Caco-2 (cell line): Measurements from ENCODE around the gene CACNA1C. TPM values are rescaled to one million over a fixed set of nuclear protein-coding genes. Genes with fewer than 3 reads are reported as not detected.

Experiments
- BruUV-seq: library from RNA; stranded (reverse); fragments of 400-500 nt; replicated peaks from 2 replicates; lab custom pipeline; 2021; lab: Mats Ljungman, UMichigan
- CTCF ChIA-PET: fragments of 300-600 bp; sonication (Branson Sonifier 250); formaldehyde crosslinking; loops from one replicate; lab custom pipeline; 2022; ENCODE audit warnings: antibody characterized with exemption; lab: Charles Lee
- POLR2A ChIA-PET: fragments of 300-600 bp; sonication (Branson Sonifier 250); formaldehyde crosslinking; loops from one replicate; lab custom pipeline; 2022; ENCODE audit warnings: antibody characterized with exemption; lab: Charles Lee
- DNase-seq, 2 experiments: peaks; one replicate each; pipeline versions ENCODE4 v3.0.0 to v3.0.0-alpha.2; 2020 to 2022
- H3K27me3 ChIP-seq: replicated peaks from 2 replicates; pipeline ENCODE4 v1.6.0; 2011; ENCODE audit warnings: low read length; ENCODE audit not compliant: control insufficient read depth, insufficient read depth
- H3K36me3 ChIP-seq: 2 replicates; pipeline ENCODE4 v1.5.1; 2011; ENCODE audit warnings: low read length; ENCODE audit not compliant: control insufficient read depth, insufficient read depth
- H3K4me1 ChIP-seq: fragments of 250-450 bp; sonication (Bioruptor Pico); 2 replicates; pipeline ENCODE4 v1.5.1; 2020; ENCODE audit warnings: mild to moderate bottlenecking
- H3K4me3 ChIP-seq: 2 replicates; pipeline ENCODE4 v1.5.1; 2011; ENCODE audit warnings: low read depth, mild to moderate bottlenecking, control low read depth, low read length
- H3K9me3 ChIP-seq: fragments of 250-450 bp; sonication (Bioruptor Pico); 2 replicates; pipeline ENCODE4 v1.5.1; 2020; ENCODE audit warnings: mild to moderate bottlenecking, moderate library complexity
- H3K27ac Mint-ChIP-seq: one replicate; pipeline ENCODE4 v1.8.0; 2022; ENCODE audit warnings: mixed read lengths; ENCODE audit not compliant: unreplicated experiment
- H3K27me3 Mint-ChIP-seq: one replicate; pipeline ENCODE4 v1.8.0; 2022; ENCODE audit warnings: mixed read lengths; ENCODE audit not compliant: insufficient read depth, unreplicated experiment
- H3K36me3 Mint-ChIP-seq: one replicate; pipeline ENCODE4 v1.8.0; 2022; ENCODE audit warnings: mild to moderate bottlenecking, mixed read lengths; ENCODE audit not compliant: insufficient read depth, unreplicated experiment
- H3K4me1 Mint-ChIP-seq: one replicate; pipeline ENCODE4 v1.8.0; 2022; ENCODE audit warnings: low read depth, mixed read lengths; ENCODE audit not compliant: unreplicated experiment
- H3K4me3 Mint-ChIP-seq: one replicate; pipeline ENCODE4 v1.8.0; 2022; ENCODE audit warnings: mild to moderate bottlenecking, moderate library complexity, mixed read lengths; ENCODE audit not compliant: unreplicated experiment
- H3K9me3 Mint-ChIP-seq: one replicate; pipeline ENCODE4 v1.8.0; 2022; ENCODE audit warnings: mixed read lengths; ENCODE audit not compliant: unreplicated experiment
- CTCF ChIP-seq, 2 experiments: fragments of 200-600 bp in 1 of 2; IDR thresholded peaks; 1 replicate in 1 of 2; 2 replicates in 1 of 2; pipeline versions ENCODE4 v1.5.1 to v1.8.0; 2011 to 2022; ENCODE audit warnings: antibody characterized with exemption in 1 of 2, control low read depth in 1 of 2, inconsistent platforms in 1 of 2, low read depth in 1 of 2, low read length in 1 of 2, mild to moderate bottlenecking in 1 of 2, moderate library complexity in 1 of 2; ENCODE audit not compliant: insufficient read depth in 1 of 2, severe bottlenecking in 1 of 2, unreplicated experiment in 1 of 2
- intact Hi-C: fragments of 100-400 bp; cut with micrococcal nuclease; formaldehyde crosslinking; loops from one replicate; pipeline ENCODE4 v1.10.0; 2022; ENCODE audit not compliant: unreplicated experiment
- total RNA-seq: library from RNA; stranded (reverse); gene quantifications from 2 replicates; pipeline ENCODE4 v1.2.3, GENCODE V29; 2022

The CACNA1C gene
- total RNA-seq, 1 experiment from 2014 or later: not detected

DNA sequence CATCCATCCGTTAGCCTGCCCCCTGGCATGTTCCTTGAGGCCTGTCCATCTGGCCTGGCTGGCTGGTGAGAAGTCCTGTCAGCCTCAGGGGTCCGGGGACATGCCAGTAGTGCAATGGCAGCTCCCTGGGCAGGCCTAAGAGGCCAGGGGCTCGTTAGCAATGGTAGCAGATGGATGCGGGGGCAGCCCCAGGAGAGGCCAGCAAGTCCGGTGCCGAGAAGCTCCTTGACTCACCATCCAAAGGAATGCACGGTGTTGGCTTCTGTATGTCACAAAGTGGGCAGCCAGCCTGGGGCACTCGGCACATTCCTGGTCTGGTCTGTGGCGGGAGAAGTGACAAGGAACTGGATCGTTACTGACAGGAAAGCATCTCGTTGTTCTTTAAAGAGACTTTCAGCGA lies 319.9 kb downstream of the CACNA1C start:
- Mint-ChIP-seq H3K36me3 (no peaks in the 10 kb centered on the region), H3K9me3 (no peaks in the 10 kb centered on the region), H3K4me1 (no peaks in the 10 kb centered on the region), H3K27ac (no peak overlapping the region), H3K27me3 (peaks cover 38% of the 10 kb centered on the region), H3K4me3 (no peak overlapping the region)
- Histone ChIP-seq H3K4me3 (no peak overlapping the region), H3K27me3 (peaks cover 1% of the 10 kb centered on the region; the same call in 1 of the 2 replicates), H3K9me3 (no peaks in the 10 kb centered on the region; the same call in none of the 2 replicates), H3K4me1 (no peaks in the 10 kb centered on the region), H3K36me3 (no peaks in the 10 kb centered on the region)
- DNase-seq: no peak
- intact Hi-C loops: no loop called here
- ChIA-PET POLR2A (no interaction called here), CTCF (no interaction called here)
- TF ChIP-seq CTCF (IDR thresholded peaks at IDR 0.05; ENCODE audit: insufficient read depth in 1 of 2, low read depth in 1 of 2, low read length in 1 of 2, severe bottlenecking in 1 of 2, unreplicated experiment in 1 of 2): no peak
- no TSS peak for BruUV-seq

GRCh38 chr12:2373307-2373706 lies 320.5 kb downstream of the CACNA1C start:
- no peaks in the 10 kb centered on the region for H3K4me1 Mint-ChIP-seq
- no peak overlapping the region for H3K4me3 ChIP-seq
- H3K27me3 ChIP-seq: peaks cover 1% of the 10 kb centered on the region; the same call in 1 of the 2 replicates
- H3K9me3 Mint-ChIP-seq: no peaks in the 10 kb centered on the region
- no peaks in the 10 kb centered on the region for H3K36me3 ChIP-seq
- no peak for TF ChIP-seq CTCF (IDR thresholded peaks at IDR 0.05; ENCODE audit: insufficient read depth in 1 of 2, low read depth in 1 of 2, low read length in 1 of 2, severe bottlenecking in 1 of 2, unreplicated experiment in 1 of 2)
- BruUV-seq: no TSS peak
- DNase-seq: no peak
- no peaks in the 10 kb centered on the region for H3K36me3 Mint-ChIP-seq
- no peaks in the 10 kb centered on the region; the same call in none of the 2 replicates for H3K9me3 ChIP-seq
- H3K27ac Mint-ChIP-seq: no peak overlapping the region
- H3K4me1 ChIP-seq: no peaks in the 10 kb centered on the region
- ChIA-PET CTCF (interaction anchor here (0.6 kb wide), 1 partner anchor 86 kb away, joined by 6 read pairs; no protein-coding TSS in a partner anchor), POLR2A (no interaction called here)
- intact Hi-C loops: no loop called here
- H3K27me3 Mint-ChIP-seq: peaks cover 36% of the 10 kb centered on the region
- no peak overlapping the region for H3K4me3 Mint-ChIP-seq

DNA sequence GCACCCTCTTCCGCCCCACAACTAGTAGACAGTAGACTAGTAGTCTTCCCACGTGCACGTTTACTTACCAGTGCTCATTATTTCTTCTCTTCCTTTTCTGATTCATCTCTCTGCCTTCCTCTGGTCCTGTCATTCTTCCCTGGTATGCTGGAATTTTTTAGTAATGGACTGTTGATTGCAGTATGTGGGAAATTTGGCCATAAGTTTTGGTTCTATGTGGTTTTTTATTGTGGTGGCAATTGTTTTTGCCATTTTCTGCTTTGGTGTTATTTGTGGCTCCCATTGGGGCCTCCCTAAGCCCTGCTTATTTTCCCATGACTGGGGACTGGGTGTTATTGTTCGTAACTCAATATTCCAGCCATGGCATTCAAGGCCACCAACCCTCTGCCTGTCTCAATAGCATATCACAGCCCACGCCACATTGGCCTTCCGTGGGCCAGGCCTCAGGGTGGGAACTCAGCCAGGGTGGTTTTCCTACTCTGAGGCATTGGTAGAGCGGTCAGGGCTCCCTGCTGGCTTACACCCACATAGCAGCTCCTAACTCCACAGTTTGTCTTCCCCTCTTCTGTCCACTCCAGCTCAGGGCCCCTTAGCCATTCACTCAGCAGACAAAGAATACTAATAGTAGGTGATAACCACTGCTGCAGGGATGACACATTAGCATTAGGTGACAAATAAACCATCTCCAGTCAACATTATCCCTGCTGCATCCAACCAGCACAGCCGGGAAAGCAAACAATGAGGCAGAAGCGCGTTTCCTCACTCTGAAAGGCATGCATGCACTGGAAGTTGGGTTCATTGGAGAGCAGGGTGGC lies 321.5 kb downstream of the CACNA1C start:
- no peak for TF ChIP-seq CTCF (IDR thresholded peaks at IDR 0.05; ENCODE audit: insufficient read depth in 1 of 2, low read depth in 1 of 2, low read length in 1 of 2, severe bottlenecking in 1 of 2, unreplicated experiment in 1 of 2)
- H3K4me1 Mint-ChIP-seq: no peaks in the 10 kb centered on the region
- intact Hi-C loops: no loop called here
- H3K4me3 Mint-ChIP-seq: no peak overlapping the region
- Histone ChIP-seq H3K4me1 (no peaks in the 10 kb centered on the region), H3K27me3 (peaks cover 1% of the 10 kb centered on the region; the same call in 1 of the 2 replicates), H3K9me3 (no peaks in the 10 kb centered on the region; the same call in 1 of the 2 replicates), H3K36me3 (no peaks in the 10 kb centered on the region), H3K4me3 (no peak overlapping the region)
- H3K27ac Mint-ChIP-seq: no peak overlapping the region
- peaks cover 37% of the 10 kb centered on the region for H3K27me3 Mint-ChIP-seq
- CTCF ChIA-PET: no interaction called here
- no TSS peak for BruUV-seq
- DNase-seq: no peak
- no peaks in the 10 kb centered on the region for H3K36me3 Mint-ChIP-seq
- H3K9me3 Mint-ChIP-seq: no peaks in the 10 kb centered on the region
- POLR2A ChIA-PET: no interaction called here
